ENCODE measurements around the gene CSNK2B.

CSNK2B gene

GRCh38 chr6:31715022-31715958, 49.4 kb downstream of the CSNK2B start, which contains the start of gene LY6G6D:
Gene LY6G6D, plus strand, starts transcription at chr6:31715348. Its CDS starts 8 bp downstream, at chr6:31715356.
- DNase-seq: no peak

GRCh38 chr6:31717499-31718222, 51.8 kb downstream of the CSNK2B start:
- no peak for DNase-seq

GRCh38 chr6:31718265-31718664, 52.4 kb downstream of the CSNK2B start:
- DNase-seq: no peak

- DNase-seq: no peak
Measured at GRCh38 chr6:31719001-31719400, 53.1 kb downstream of the CSNK2B start.

All from activated gamma-delta T cell treated with Interleukin-2 at 50 U/mL for 16 hours (primary cell).